ENCODE measurements around the gene HOXC9. TPM values are rescaled to one million over a fixed set of nuclear protein-coding genes. Genes with fewer than 3 reads are reported as not detected.

Gene HOXC9
- total RNA-seq, 1 donor from 2014 or later = not detected

GRCh38 chr12:54007538-54008259, 7.7 kb downstream of the HOXC9 start:
- intact Hi-C loops (cut with DNase I) = loop anchor here (2.0 to 5.0 kb wide), 2 partner anchors 183 to 200 kb away; no protein-coding TSS in a partner anchor
- Histone ChIP-seq H3K27ac (no peak overlapping the region), H3K27me3 (peaks cover 21% of the 10 kb centered on the region), H3K4me1 (peaks cover 16% of the 10 kb centered on the region), H3K4me3 (no peak overlapping the region), H3K9me3 (no peaks in the 10 kb centered on the region), H3K36me3 (no peaks in the 10 kb centered on the region)
- DNase-seq (ENCODE audit: extremely low spot score in 2 of 2) = no peak
- TF ChIP-seq POLR2AphosphoS5 (IDR thresholded peaks at IDR 0.05; ENCODE audit: insufficient read depth in 1 of 2, low read depth in 1 of 2) (no peak), POLR2A (IDR thresholded peaks at IDR 0.05) (no peak)
- TF ChIP-seq, protein P1, sequence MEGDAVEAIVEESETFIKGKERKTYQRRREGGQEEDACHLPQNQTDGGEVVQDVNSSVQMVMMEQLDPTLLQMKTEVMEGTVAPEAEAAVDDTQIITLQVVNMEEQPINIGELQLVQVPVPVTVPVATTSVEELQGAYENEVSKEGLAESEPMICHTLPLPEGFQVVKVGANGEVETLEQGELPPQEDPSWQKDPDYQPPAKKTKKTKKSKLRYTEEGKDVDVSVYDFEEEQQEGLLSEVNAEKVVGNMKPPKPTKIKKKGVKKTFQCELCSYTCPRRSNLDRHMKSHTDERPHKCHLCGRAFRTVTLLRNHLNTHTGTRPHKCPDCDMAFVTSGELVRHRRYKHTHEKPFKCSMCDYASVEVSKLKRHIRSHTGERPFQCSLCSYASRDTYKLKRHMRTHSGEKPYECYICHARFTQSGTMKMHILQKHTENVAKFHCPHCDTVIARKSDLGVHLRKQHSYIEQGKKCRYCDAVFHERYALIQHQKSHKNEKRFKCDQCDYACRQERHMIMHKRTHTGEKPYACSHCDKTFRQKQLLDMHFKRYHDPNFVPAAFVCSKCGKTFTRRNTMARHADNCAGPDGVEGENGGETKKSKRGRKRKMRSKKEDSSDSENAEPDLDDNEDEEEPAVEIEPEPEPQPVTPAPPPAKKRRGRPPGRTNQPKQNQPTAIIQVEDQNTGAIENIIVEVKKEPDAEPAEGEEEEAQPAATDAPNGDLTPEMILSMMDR (IDR thresholded peaks at IDR 0.05) = no peak

DNA sequence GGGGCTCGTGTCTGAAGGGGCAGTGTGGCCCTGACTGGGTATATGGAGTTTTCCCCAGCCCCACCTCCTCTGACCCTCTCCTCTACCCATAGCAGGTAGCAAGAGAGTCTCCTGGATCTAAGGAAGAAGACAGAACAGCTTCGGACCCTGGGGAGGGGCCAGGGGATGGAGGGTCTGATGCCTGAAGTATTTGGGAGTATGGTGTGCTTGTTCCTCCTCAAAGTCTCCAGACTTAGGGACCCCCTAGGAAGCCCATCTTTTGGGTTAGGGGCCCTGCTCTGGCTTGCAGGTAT, 8.2 kb downstream of the HOXC9 start:
- H3K4me3 ChIP-seq = no peak overlapping the region
- no peak overlapping the region for H3K27ac ChIP-seq
- peaks cover 16% of the 10 kb centered on the region for H3K4me1 ChIP-seq
- H3K9me3 ChIP-seq = no peaks in the 10 kb centered on the region
- H3K27me3 ChIP-seq = peaks cover 21% of the 10 kb centered on the region
- intact Hi-C loops (cut with DNase I) = loop anchor here (5.0 kb wide), 1 partner anchor 199 kb away; no protein-coding TSS in a partner anchor
- DNase-seq (ENCODE audit: extremely low spot score in 2 of 2) = no peak
- TF ChIP-seq, protein P1 (IDR thresholded peaks at IDR 0.05) = no peak
- no peak for TF ChIP-seq POLR2A (IDR thresholded peaks at IDR 0.05)
- TF ChIP-seq POLR2AphosphoS5 (IDR thresholded peaks at IDR 0.05; ENCODE audit: insufficient read depth in 1 of 2, low read depth in 1 of 2) = no peak
- no peaks in the 10 kb centered on the region for H3K36me3 ChIP-seq

DNA sequence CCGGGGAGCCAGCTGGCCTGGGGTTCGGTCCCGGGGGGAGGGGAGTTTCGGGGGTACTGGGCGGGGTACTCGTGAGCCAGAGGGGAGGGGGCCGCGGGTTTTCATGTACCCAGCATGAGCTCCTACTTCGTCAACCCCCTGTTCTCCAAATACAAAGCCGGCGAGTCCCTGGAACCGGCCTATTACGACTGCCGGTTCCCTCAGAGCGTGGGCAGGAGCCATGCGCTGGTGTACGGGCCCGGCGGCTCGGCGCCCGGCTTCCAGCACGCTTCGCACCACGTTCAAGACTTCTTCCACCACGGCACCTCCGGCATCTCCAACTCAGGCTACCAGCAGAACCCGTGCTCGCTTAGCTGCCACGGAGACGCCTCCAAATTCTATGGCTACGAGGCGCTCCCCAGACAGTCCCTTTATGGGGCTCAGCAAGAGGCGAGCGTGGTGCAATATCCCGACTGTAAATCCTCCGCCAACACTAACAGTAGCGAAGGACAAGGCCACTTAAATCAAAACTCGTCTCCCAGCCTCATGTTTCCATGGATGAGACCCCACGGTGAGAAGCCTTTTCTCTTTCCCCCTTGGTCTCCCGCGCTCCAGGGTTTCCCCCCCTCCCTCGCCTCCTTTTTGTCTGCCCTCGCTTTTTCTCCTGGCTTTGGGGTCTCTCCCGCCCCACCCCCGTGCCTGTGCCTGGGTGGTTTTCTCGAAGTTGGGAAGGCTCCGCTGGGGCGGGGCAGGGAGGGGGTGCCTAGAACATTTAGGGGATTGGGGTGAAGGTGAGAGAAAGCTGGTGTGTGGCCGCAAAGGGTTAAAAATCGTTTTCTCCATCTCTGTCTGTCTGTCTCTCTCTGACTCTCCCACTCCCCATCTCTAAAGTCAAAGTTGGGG, 9.5 kb downstream of the HOXC9 start:
- H3K4me3 ChIP-seq = peak overlapping the region; percentile 10 to 34
- no peak for DNase-seq (ENCODE audit: extremely low spot score in 2 of 2)
- H3K27me3 ChIP-seq = peaks cover 21% of the 10 kb centered on the region
- H3K36me3 ChIP-seq = no peaks in the 10 kb centered on the region
- no peak overlapping the region for H3K27ac ChIP-seq
- intact Hi-C loops (cut with DNase I) = loop anchor here (5.0 kb wide), 1 partner anchor 198 kb away; no protein-coding TSS in a partner anchor
- no peaks in the 10 kb centered on the region for H3K9me3 ChIP-seq
- H3K4me1 ChIP-seq = peaks cover 20% of the 10 kb centered on the region
- TF ChIP-seq POLR2A (IDR thresholded peaks at IDR 0.05) = no peak
- TF ChIP-seq, protein P1 (IDR thresholded peaks at IDR 0.05) = no peak
- TF ChIP-seq POLR2AphosphoS5 (IDR thresholded peaks at IDR 0.05; ENCODE audit: insufficient read depth in 1 of 2, low read depth in 1 of 2) = no peak

DNA sequence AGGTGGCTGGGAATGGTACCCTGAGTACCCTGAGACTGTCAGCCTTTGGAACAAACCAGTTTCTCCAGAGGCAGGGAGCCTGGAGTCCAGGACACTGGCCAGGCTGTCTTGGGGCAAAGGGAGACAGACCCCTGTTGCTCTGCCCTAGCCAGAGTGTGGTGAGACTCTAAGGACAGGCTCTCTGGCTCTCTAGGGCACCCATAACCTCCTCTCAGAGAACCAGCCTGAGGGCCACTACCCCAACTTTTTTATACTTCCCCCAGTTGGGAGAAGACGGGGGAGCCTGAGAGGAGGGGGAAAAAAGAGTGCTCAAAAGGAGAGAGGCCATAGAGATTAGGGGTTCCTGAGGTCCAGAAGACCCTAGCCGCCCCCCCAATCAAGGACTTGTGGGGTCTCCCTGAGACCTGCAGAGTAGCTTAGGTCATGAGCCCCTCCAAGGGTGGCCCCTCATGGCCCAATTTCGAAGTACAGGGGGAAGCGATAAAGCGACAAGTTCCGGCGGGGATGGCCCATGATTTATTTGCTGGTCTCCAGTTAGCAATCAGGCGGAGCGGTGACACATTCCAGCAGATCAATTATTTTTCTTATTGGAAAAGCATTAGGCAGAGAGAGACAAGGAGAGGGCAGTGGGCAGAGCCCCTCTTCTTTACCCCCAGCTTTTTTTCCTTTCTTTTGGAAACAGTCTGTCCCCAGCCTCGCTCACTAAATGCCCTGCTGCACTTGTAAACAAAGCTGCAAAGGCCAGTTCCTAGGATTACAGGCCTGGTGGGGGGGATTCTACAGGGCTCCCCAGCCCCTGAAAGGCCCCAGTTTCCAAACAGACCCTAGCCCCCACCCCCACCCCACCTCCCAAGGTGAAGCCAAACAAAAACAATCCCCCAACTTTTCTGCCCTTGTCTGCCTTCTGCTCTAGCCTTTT, 10.4 kb downstream of the HOXC9 start:
- H3K27me3 ChIP-seq = peaks cover 21% of the 10 kb centered on the region
- no peaks in the 10 kb centered on the region for H3K9me3 ChIP-seq
- no peak overlapping the region for H3K4me3 ChIP-seq
- no peak for DNase-seq (ENCODE audit: extremely low spot score in 2 of 2)
- H3K36me3 ChIP-seq = no peaks in the 10 kb centered on the region
- TF ChIP-seq POLR2A (IDR thresholded peaks at IDR 0.05) (no peak), POLR2AphosphoS5 (IDR thresholded peaks at IDR 0.05; ENCODE audit: insufficient read depth in 1 of 2, low read depth in 1 of 2) (no peak)
- TF ChIP-seq, protein P1 (IDR thresholded peaks at IDR 0.05) = no peak
- peaks cover 22% of the 10 kb centered on the region for H3K4me1 ChIP-seq
- intact Hi-C loops (cut with DNase I) = no loop called here
- no peak overlapping the region for H3K27ac ChIP-seq
